Activated naive CD4-positive, alpha-beta T cell treated with anti-CD3 and anti-CD28 coated beads, Interleukin-2, amount 50 U/mL, for 24 hours (primary cell): ENCODE data around the gene MUL1.
A peak's percentile ranks its signal among the peaks of the same experiment; 100 is the strongest.

Source experiments
- H3K27ac Mint-ChIP-seq: one replicate; pipeline ENCODE4 v1.8.0; 2021; ENCODE audit warnings: mild to moderate bottlenecking, mixed read lengths
- H3K27me3 Mint-ChIP-seq: one replicate; pipeline ENCODE4 v1.8.0; 2021; ENCODE audit warnings: mixed read lengths
- H3K36me3 Mint-ChIP-seq: one replicate; pipeline ENCODE4 v1.8.0; 2021; ENCODE audit warnings: mixed read lengths
- H3K4me1 Mint-ChIP-seq: one replicate; pipeline ENCODE4 v1.8.0; 2021; ENCODE audit warnings: mixed read lengths
- H3K4me3 Mint-ChIP-seq: one replicate; pipeline ENCODE4 v1.8.0; 2021; ENCODE audit warnings: mild to moderate bottlenecking, mixed read lengths
- H3K9me3 Mint-ChIP-seq: one replicate; pipeline ENCODE4 v1.8.0; 2021; ENCODE audit warnings: mixed read lengths

Gene MUL1

GRCh38 chr1:20469406-20470076 lies 38.4 kb downstream of the MUL1 start:
- H3K36me3 Mint-ChIP-seq, result no peaks in the 10 kb centered on the region
- H3K4me3 Mint-ChIP-seq, result no peak overlapping the region
- peaks cover 31% of the 10 kb centered on the region for H3K27me3 Mint-ChIP-seq
- H3K4me1 Mint-ChIP-seq, result no peaks in the 10 kb centered on the region
- peak overlapping the region; percentile 30 for H3K27ac Mint-ChIP-seq
- no peaks in the 10 kb centered on the region for H3K9me3 Mint-ChIP-seq

- Mint-ChIP-seq H3K27ac (no peak overlapping the region), H3K9me3 (no peaks in the 10 kb centered on the region), H3K36me3 (no peaks in the 10 kb centered on the region), H3K27me3 (peaks cover 11% of the 10 kb centered on the region), H3K4me3 (no peak overlapping the region), H3K4me1 (no peaks in the 10 kb centered on the region)
Measured at GRCh38 chr1:20466273-20466672, 41.7 kb downstream of the MUL1 start.

GRCh38 chr1:20465187-20465586 lies 42.8 kb downstream of the MUL1 start:
- Mint-ChIP-seq H3K9me3 (no peaks in the 10 kb centered on the region), H3K27ac (no peak overlapping the region), H3K27me3 (peaks cover 10% of the 10 kb centered on the region)

GRCh38 chr1:20463502-20463901 lies 44.4 kb downstream of the MUL1 start:
- Mint-ChIP-seq H3K4me3 (no peak overlapping the region), H3K36me3 (no peaks in the 10 kb centered on the region), H3K27me3 (peaks cover 19% of the 10 kb centered on the region), H3K4me1 (no peaks in the 10 kb centered on the region), H3K9me3 (no peaks in the 10 kb centered on the region), H3K27ac (no peak overlapping the region)

More at GRCh38 chr1:20465187-20465586, 42.8 kb downstream of the MUL1 start:
- Mint-ChIP-seq H3K36me3 (no peaks in the 10 kb centered on the region), H3K4me3 (no peak overlapping the region), H3K4me1 (no peaks in the 10 kb centered on the region)

- H3K27ac Mint-ChIP-seq, result no peak overlapping the region
- H3K36me3 Mint-ChIP-seq, result no peaks in the 10 kb centered on the region
- H3K9me3 Mint-ChIP-seq, result no peaks in the 10 kb centered on the region
- no peak overlapping the region for H3K4me3 Mint-ChIP-seq
- no peaks in the 10 kb centered on the region for H3K4me1 Mint-ChIP-seq
- H3K27me3 Mint-ChIP-seq, result peaks cover 17% of the 10 kb centered on the region
Measured at GRCh38 chr1:20462397-20462796, 45.6 kb downstream of the MUL1 start.

GRCh38 chr1:20458717-20459116 lies 49.2 kb downstream of the MUL1 start:
- Mint-ChIP-seq H3K4me3 (no peak overlapping the region), H3K27ac (no peak overlapping the region), H3K9me3 (no peaks in the 10 kb centered on the region), H3K36me3 (no peaks in the 10 kb centered on the region), H3K4me1 (no peaks in the 10 kb centered on the region), H3K27me3 (peaks cover 15% of the 10 kb centered on the region)

- Mint-ChIP-seq H3K27me3 (peaks cover 15% of the 10 kb centered on the region), H3K4me1 (no peaks in the 10 kb centered on the region), H3K27ac (no peak overlapping the region), H3K4me3 (no peak overlapping the region), H3K36me3 (no peaks in the 10 kb centered on the region), H3K9me3 (no peaks in the 10 kb centered on the region)
Measured at GRCh38 chr1:20454004-20454403, 53.9 kb downstream of the MUL1 start.

- H3K36me3 Mint-ChIP-seq, result no peaks in the 10 kb centered on the region
- H3K27me3 Mint-ChIP-seq, result peaks cover 15% of the 10 kb centered on the region
- H3K4me1 Mint-ChIP-seq, result no peaks in the 10 kb centered on the region
- no peak overlapping the region for H3K27ac Mint-ChIP-seq
- no peak overlapping the region for H3K4me3 Mint-ChIP-seq
- no peaks in the 10 kb centered on the region for H3K9me3 Mint-ChIP-seq
Measured at GRCh38 chr1:20449735-20450311, 58.1 kb downstream of the MUL1 start.
